Suprapubic skin (tissue), 3 donors: Measurements from ENCODE around the gene EXD2.

Experiments used
- CTCF ChIP-seq, 2 donors: fragments of 200-600 bp in 1 of 2; fragments of 450-650 bp in 1 of 2; sonication (generic) in 1 of 2; IDR thresholded peaks; one replicate each; pipeline ENCODE4 v1.5.1; 2016 to 2019; ENCODE audit warnings: antibody characterized with exemption in 2 of 2, mild to moderate bottlenecking in 1 of 2, moderate library complexity in 1 of 2
- POLR2A ChIP-seq, 2 donors: fragments of 450-650 bp; IDR thresholded peaks; one replicate each; pipeline ENCODE4 v1.6.1; 2017; ENCODE audit warnings: antibody characterized with exemption in 2 of 2, mild to moderate bottlenecking in 2 of 2, moderate library complexity in 2 of 2

- TF ChIP-seq CTCF (IDR thresholded peaks at IDR 0.05), result no peak
- no peak for TF ChIP-seq POLR2A (IDR thresholded peaks at IDR 0.05)
Measured at GRCh38 chr14:69275331-69275730, 84.0 kb downstream of the EXD2 start.
